NCI-H146 treated with DMSO at 0.1 percent for 48 hours (cell line): Measurements from ENCODE around the gene SHISAL2A.
"Not testable (repeated sequence)": the region's sequence is repeated elsewhere in the genome, so short reads cannot be mapped to it uniquely, and the experiment has no call there.

Experiments used
- DNase-seq: peaks from one replicate; lab custom pipeline; 2025; ENCODE audit not compliant: unreplicated experiment; lab: John Stamatoyannopoulos, UW

The SHISAL2A gene

DNA sequence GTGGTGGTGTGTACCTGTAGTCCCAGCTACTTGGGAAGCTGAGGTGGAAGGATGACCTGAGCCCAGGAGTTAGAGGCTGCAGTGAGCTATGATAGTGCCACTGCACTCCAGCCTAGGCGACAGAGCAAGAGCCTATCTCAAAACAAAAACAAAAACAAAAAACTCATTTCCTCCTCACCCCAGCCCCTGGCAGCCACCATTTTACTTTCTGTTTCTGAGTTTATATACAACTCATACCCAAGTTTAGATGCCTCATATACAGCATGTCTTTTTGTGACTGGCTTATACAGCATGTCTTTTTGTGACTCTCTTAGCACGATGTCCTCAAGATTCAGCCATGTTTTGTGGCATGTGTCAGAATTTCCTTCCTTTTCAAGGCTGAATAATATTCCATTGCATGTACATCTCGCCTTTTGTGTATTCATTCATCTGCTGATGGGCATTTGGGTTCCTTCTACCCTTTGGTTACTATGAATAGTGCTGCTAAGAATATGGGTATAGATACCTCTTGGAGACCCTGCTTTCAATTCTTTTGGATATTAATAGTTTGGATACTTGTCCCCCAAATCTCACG, 50.5 kb downstream of the SHISAL2A start:
- DNase-seq = no peak

DNA sequence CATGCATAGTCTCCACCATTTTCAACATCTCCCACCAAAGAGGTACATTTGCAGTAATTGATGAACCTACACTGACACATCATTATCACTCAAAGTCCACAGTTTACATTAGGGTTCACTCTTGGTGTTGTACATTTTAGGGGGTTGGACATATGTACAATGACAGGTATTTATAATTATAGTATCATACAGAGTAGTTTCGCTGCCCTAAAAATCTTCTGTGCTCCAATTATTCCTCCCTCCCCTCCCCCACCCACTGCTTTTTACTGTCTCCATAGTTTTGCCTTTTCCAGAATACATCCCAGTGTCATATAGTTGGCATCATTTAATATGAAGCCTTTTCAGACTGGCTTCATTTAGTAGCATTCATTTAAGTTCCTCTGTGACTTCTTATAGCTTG, 51.6 kb downstream of the SHISAL2A start:
- no peak for DNase-seq

DNA sequence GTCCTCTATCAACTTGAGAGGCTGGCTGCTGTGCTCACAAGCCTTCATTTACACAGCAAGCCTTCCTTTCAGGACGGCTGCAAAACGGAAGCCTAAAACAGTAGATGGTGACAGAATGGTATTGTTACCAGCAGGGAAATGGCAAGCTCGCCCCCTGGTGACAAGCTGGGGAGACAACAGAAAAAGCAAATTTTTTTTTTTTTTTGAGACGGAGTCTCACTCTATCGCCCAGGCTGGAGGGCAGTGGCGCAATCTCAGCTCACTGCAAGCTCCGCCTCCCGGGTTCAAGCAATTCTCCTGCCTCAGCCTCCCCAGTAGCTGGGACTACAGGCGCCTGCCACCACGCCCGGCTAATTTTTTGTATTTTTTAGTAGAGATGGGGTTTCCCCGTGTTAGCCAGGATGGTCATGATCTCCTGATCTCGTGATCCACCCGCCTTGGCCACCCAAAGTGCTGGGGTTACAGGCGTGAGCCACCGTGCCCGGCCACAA, 53.3 kb downstream of the SHISAL2A start:
- DNase-seq = peak; percentile 54

DNA sequence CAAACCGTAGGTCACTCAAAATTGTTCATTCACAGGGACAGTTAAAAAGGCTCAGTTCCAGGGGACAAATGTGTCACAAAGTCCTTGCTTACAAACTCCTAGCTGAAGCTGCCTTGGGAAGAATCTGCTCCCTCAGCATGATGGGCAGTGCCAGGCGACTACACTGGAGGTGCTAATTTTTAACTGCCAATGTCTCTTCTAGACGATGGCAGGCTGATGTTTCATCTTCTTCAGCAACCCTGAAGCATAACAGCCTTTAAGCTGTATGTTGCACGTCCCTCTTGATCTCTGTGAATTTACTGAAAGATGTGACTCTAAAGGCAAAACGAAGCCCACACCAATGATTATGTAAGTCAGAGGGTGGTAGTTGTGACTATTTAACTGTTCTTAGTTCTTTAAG, 53.9 kb downstream of the SHISAL2A start:
- no peak for DNase-seq

DNA sequence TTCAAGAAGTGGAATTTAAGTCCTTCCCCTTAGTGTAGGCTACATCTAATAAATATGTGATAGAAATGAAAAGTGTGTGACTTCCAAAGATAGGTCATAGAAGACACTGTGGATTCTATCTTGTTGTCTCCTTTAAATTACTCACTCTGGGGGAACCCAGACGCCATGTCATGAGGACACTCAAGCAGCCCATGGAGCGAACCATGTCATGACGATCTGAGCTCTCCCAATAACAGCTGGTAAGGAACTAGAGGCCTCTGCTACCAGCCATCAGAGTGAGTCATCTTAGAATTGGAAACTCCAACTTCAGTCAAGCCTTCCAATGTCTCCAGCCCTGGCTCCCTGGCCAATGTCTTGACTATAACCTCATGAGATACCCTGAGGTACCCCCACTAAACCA, 58.9 kb downstream of the SHISAL2A start:
- DNase-seq = no peak

DNA sequence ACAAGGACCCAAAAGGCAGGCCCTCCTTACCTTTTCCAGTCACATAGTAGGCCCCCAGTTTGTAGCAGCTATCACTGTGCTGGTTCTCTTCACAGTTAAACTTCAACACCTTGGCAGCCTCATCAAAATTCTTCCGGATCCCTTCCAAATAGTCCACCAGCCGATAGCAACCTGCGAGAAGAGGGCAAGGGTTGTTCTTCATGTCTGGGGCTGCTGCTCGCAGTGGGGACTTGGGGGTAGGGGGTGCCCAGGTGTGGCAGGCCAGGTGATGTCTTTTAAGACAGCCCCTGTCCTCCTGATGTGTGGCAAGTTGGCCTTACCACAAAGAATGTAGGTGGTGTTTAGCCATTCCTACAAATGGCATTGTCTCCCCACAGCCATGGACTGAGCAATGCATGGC, 59.7 kb downstream of the SHISAL2A start:
- DNase-seq = no peak

DNA sequence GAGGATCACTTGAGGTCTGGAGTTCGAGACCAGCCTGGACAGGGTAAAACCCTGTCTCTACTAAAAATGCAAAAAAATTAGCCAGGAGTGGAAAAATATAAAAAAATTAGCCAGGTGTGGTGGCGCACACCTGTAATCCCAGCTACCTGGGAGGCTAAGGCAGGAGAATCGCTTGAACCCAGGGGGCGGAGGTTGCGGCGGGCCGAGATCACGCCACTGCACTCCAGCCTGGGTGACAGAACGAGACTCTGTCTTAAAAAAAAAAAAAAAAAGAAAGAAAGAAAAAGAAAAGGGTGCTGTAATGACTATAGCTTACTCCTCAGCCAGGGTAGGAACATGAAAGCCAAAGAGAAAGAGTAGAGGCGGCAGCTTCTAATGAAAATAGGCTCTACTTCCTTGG, 60.4 kb downstream of the SHISAL2A start:
- not testable (repeated sequence) for DNase-seq

DNA sequence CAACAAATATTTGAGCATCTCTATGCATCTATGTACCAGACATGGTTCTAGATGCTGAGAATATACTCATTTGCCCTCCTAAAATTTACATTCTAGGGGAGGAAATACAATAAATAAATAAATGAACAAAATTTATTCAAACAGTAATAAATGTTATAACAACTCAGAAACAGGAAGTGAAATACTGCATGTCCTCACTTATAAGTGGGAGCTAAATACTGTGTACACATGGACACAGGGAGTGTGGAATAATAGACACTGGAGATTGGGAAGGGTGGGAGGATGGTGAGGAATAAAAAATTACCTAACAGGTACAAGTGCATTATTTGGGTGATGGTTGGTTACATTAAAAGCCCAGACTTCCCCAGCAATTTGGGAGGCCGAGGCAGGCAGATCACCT, 60.9 kb downstream of the SHISAL2A start:
- no peak for DNase-seq

DNA sequence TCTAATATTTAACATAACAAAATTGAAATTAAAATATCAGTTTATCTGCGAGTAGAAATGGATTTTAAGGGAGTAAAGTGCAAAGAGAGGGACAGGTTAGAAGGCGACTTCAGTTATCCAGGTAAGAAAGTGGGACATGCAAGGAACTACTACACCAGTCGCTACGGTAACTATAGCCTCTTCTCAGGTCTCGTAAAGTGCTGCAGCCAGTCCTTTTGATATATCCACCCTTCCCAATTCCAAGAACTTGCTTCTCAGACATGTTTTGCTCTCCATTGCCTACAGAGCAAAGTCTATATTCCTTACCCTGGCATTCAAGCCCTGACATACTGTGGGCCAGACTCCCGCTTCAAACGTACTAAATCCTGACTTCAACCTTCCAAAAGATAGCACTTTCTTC, 62.7 kb downstream of the SHISAL2A start:
- DNase-seq = no peak

DNA sequence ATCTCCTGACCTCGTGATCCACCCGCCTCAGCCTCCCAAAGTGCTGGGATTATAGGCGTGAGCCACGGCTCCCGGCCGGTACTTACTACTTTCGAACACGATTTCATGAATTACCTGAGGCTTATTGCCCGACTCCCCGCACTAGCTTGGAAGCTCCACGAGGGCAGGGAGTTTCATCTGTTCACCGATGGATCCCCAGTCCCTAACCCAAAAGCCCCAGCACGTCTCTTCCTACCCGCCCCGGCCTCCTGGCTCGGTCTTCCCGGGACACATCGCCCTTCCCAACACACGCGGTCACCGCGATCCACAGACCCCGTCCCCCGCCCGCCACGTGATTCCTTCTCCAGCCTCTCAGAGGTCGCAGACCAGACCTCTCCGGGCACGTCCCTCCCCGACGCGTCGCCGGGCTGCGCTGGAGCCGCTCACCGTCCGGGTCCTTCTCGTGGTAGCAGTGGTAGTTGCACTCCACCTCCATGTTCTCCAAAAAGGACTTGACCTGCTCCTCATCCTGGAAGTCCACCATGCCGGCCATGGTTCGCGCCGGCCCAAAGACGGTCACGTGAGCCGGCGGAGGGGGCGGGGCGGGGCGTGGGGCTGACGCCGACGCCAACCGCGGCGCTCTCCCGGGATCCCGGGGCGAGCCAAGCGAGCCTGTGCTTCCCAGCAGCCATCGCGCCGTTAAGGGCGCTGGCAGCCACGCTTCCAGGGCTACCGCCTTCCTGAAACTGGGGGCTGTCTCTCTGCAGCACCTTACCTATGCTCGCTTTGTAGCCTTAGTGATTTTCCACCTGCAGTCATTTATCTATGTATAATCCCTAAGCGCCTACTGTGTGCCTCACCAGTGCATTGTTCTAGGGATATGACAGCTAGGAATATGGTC, 65.1 kb downstream of the SHISAL2A start, which contains the start of gene COA7:
Gene COA7, minus strand, starts transcription at position 553 of the 880 bp plus-strand sequence. Its CDS starts 21 bp downstream, at position 532.
- DNase-seq = peak; percentile 66

DNA sequence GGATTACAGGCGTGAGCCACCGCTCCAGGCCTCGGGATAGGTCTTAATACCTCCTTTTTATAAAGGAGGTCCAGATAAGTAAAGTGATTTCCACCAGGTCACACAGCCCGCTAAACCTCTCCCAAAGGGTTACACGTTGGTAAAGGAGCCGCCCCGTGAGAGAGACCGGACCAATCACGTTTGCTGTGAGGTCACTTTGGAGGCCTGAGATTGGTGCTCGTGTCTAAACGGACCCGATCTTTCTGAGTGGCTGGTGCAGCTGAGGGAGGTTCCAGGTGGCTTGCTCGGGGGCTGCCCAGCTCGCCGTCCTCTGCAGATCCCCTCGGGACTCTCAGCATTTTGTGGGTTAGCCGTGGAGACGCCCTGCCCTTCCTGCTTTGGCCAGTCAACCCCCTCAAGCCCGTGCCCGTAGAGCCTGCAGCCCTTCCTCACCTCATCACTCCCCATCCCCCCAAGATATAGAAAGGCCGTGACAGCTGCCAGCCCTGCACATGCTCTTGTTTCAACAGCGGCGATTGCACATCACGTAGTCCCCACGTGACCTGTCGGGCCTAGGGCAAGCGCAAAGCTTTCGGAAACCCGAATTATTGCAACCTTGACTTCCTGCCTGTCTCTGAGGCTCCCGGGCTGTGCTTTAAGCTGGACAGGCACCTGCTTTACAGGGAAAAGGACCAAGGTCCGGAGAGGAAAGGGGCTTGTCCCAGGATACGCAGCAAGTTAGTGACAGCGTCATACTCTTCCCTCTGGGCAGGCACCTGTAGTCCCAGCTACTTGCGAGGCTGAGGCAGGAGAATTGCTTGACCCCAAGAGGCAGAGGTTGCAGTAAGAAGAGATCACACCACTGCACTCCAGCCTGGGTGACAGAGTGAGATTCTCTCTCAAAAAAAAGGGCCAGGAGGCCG, 70.2 kb downstream of the SHISAL2A start:
- DNase-seq = no peak

DNA sequence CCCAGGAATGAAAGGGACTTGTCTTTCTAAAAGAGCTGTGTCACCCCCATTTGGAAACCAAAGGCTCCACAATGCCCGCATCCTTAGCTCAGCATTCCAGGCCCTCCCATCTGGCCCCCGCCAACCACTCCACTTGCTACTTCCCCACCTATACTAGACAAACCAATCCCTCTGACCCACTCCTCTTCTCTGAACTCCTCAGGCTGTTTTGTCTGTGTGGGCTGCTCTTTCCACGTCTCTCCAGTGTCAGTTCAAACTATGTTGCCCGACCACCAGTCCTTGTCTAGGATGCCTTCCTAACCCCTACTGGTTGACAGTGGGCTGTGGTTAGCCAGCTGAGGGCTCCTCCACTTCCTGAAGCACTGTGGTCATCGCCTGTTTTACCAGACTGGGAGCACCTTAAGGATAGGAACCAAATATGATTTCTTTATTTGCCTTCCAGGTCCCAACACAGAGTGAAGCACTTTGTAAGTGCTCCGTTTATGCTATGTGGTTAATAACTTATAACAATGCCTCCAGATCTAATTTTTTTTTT, 73.2 kb downstream of the SHISAL2A start:
- no peak for DNase-seq
